GM19452 (cell line): Measurements from ENCODE around the gene ZNF436.

ENCODE experiments used
- ATAC-seq: cut with Tn5 transposase; IDR thresholded peaks from one replicate; pipeline ENCODE4 v1.9.1; 2021; ENCODE audit not compliant: unreplicated experiment

ZNF436 gene

DNA sequence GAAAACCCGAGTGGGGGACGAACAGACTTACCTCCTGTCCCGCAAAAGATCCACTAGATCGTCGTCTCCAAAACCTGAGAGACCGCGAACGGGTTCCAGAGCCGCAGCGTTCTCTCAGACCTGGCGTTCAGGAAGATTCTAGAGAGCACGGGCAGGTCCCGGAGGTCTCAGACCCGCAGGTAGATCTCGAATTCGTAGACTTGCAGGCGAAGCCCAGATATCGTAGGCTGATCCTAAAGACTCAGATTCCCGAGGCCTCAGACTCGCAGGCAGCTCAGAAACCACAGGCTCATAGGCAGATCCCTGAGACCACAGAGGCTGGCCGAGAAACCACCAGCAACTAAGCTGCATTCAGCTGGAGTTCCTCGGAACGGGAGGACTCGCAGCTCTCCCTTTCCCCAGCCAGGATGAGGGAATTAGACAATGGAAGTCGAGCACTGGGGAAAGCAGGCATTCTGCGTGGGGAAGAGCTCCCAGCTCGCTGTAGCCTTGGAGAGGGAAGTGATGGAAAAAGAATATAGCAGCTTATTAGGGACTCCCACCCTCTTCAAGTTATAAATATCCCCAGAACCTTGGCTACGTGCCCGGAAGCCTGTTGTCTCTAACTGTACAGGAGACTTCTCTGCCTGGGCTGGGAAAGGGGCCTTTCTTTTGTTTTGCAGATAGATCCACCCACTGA, at the start of gene ZNF436:
Gene ZNF436, minus strand, starts transcription at position 502 of the 679 bp plus-strand sequence. CDS start 1,831 bp downstream, outside the sequence.
- ATAC-seq = no peak

- ATAC-seq = no peak
These were observed 49.5 kb upstream of the ZNF436 start for GRCh38 chr1:23419180-23419579.

DNA sequence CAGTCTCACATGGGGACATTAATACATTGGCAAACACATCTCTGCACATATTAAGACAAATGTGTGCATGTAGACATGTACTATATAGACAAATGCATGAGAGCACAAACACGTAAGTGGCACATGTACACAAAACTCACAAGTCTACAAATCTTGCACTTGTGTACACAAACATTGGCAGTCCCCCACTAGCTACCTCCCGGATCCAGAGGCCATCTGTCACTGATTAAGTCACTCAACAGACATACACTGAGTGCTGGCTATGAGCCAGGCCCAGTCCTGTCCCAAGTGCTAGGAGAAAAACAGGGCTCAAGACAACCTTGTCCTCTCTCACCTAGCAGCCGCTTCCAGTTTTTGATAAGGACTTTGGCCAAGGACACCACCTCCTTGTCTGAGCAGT, 47.9 kb upstream of the ZNF436 start:
- no peak for ATAC-seq

GRCh38 chr1:23416964-23417363, 47.3 kb upstream of the ZNF436 start:
- no peak for ATAC-seq

- no peak for ATAC-seq
These were observed 39.2 kb upstream of the ZNF436 start for GRCh38 chr1:23408797-23409290.

DNA sequence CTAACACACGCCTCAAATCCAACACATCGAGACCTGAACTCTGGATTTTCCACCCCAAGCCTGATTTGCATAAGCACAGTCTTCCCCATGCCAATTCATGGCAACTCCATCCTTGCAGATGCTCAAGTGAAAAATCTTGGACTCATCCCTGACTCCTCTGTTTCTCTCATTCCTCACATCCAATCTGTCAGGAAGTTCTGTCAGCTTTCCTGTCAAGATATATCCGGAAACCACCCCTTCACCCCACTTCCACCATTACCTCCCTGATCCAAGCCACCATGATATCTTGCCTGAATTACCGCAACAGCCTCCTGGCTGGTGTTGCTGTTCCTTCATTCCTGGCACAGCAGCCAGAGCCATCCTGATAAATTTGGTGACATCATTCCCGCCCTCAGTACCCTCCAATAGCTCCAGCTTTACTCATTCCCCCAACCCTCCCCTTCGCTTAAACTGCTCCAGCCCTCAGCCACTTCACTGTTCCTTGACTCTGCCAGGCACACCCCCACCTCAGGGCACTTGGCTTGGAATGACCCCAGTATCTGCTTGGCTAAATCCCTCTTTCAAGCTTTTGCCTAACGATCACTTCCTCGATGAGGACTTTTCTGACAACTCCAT, 37.5 kb upstream of the ZNF436 start:
- no peak for ATAC-seq

DNA sequence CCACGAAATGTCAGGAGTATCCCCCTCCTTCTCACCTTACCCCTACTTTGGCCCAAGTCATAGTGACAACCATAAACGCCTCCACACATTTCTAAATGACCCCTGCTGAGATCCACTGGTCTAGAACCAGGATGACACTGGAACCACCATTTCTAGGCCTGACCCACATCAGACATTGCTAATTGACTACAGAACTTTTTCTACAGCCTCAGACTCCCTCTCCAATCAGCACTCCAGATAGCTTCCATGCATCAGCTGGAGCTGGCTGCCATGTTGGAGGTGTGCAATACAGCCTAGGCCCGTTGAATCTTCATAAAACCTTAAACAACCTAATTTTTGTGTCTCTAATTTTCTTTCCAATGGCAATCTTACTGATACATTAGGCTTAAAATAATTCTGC, 36.3 kb upstream of the ZNF436 start:
- no peak for ATAC-seq

GRCh38 chr1:23403735-23404486, 34.3 kb upstream of the ZNF436 start:
- no peak for ATAC-seq

- no peak for ATAC-seq
These were observed 33.7 kb upstream of the ZNF436 start for GRCh38 chr1:23403355-23403734.

DNA sequence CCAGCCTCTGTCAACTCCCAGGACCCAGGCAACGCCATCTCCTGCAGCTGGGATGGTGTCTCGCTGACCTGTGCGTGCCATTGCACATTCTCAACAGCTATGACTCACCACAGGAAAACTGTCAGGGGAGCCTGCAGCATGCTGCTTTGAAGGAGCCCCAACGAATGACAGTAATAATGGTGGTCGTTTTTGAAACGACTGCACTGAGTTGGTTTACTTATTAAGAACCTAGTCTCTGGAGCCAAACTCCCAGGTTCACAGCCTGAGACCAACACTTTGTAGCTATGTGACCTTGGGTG, 33.4 kb upstream of the ZNF436 start:
- no peak for ATAC-seq

- no peak for ATAC-seq
These were observed 32.8 kb upstream of the ZNF436 start for GRCh38 chr1:23402286-23403037.

- no peak for ATAC-seq
These were observed 31.7 kb upstream of the ZNF436 start for GRCh38 chr1:23401313-23401712.

GRCh38 chr1:23400324-23401114, 30.9 kb upstream of the ZNF436 start:
- no peak for ATAC-seq

GRCh38 chr1:23399229-23399628, 29.6 kb upstream of the ZNF436 start:
- no peak for ATAC-seq

DNA sequence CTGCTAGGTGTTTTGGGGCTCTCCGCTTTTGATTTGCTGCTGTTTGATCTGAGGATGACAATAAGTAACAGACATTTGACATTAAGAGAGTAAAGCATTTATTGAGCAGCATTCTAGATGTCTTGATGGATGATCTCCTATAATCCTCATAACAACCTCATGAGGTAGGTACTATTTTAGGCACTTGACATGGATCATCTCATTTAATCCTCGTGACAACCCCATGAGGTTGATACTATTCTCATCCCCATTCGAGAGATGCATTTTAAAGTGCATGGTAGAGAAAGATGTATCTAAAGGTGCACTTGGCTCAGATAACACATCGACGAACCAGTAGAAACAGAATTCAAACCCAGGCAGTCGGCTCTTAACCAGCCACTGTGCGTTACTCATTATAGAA, 28.3 kb upstream of the ZNF436 start:
- no peak for ATAC-seq

DNA sequence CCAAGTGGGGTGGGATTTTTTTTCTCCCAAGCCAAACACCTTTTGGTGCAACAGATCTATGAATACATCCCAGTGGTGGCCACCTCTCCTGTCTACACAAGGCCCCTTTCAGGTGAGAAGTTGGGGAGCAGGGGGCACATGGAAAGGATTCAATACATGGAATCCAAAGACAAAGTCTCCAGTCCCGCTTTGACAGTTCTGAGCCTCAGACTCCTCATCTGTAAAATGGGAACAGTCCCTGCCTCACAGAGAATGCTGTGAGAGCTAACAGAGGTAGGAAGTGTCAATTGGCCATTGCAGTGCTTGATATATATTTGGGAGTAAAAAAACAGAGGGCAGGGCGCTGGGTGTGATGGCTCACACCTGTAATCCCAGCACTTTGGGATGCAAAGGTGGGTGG, 26.7 kb upstream of the ZNF436 start:
- ATAC-seq = no peak

DNA sequence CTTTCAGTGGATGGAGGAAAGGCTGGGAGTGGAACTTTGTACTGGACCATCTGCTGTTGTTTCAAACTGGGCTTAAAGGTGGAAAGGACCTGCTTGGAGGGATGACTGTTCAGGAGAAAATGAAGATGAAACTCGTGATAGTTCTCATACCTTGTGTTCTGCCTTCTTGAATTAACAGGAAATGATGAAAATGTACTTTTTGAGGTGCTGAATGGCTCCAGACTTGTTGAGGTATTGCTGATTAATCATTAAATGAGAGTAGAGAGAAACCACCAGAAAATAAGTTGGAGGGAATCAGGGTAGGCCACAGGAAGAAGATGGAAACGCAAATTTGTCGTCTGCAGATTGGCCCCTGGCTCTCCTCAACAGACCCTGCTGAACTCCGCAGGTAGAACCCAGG, 26.2 kb upstream of the ZNF436 start:
- ATAC-seq = no peak

- ATAC-seq = no peak
These were observed 25.6 kb upstream of the ZNF436 start for GRCh38 chr1:23395154-23395724.

DNA sequence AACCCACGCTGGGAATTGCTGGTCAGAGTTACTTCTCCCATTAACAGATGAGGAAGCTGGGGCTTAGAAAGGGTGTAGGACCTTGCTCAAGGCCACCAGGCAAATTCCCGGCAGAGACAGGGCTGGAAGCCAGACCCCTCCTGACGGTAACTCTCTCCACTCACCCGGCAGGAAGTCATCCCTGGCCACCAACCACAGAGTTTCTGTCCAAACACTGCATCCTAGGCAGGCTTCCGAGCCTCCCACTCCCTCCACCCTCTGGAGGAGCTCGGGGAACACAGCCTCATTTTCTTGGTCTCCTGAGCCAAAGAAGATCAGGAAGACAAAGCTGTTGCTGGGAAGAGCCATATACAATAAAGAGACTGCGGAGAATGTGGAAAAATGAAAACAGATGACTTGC, 25.0 kb upstream of the ZNF436 start:
- ATAC-seq = no peak

DNA sequence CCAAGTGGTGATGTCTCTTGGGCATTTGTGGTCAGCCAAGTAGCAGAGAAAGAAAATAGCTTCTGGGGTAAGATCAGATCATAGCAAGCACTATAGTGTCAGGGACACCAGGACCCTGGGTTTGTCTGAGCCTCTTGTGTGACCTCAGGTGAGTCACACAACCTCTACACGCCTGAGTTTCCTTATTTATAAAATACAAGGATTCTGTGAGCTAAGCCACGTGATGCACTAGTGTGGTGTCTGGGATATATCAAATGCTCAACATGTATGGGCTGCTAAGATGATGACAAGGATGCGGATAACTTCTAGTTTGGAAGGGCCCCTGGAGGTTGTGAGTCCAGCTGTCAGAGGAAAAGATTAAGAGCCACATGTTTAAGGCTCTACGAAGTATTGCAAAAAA, 24.5 kb upstream of the ZNF436 start:
- ATAC-seq = no peak
